WTC11 (cell line): ENCODE measurements around the gene FOXA3.

Source experiments
- CBFB ChIP-seq: sonication (generic); formaldehyde crosslinking; IDR thresholded peaks from 2 replicates; pipeline ENCODE4 v1.8.1; 2022; ENCODE audit warnings: mild to moderate bottlenecking, low read depth, missing genetic modification reagents
- ESRRA ChIP-seq: sonication (generic); formaldehyde crosslinking; IDR thresholded peaks from 2 replicates; pipeline ENCODE4 v1.8.1; 2022; ENCODE audit warnings: mild to moderate bottlenecking, missing genetic modification reagents, borderline replicate concordance

DNA sequence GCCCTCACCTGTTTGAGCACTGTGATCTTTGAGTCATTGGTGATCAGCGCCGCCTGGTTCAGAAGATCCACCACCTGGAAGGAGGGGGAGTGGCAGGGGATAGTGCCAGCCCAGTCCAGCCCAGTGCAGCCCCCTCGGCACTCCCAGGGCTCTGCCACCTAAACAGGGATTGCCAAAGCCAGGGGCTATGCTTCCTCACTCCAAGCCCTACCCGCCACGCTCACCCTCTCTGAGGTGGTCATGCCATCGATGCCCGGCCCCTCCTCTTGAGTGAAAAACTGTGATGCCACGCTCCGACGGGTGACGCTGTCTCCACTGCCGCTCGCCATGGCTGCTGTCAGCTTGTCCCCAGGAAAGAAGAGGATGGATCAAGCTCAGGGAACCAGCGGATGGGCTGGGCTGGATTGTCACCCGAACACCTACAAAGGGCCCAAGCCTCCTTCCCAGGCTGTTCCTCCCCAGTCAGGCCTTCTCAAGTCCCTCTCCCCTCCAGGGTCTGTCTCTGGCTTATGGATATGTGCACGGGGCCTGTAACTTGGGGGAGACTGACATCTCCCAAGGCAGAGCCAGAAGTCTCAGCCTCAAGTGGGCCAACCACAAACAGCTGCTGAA is 9.9 kb upstream of the FOXA3 start:
- TF ChIP-seq CBFB (CRISPR knock-in tag) (no peak), ESRRA (no peak)
